GM18951 (cell line): ENCODE measurements around the gene MGAT4A.
"Not testable (repeated sequence)": the region's sequence is repeated elsewhere in the genome, so short reads cannot be mapped to it uniquely, and the experiment has no call there.

Experiments used
- POLR2A ChIP-seq: IDR thresholded peaks from 4 replicates; pipeline ENCODE4 v1.6.1; 2011; ENCODE audit warnings: mild to moderate bottlenecking; ENCODE audit not compliant: insufficient read length, insufficient read depth; ENCODE audit errors: extremely low read depth
- in situ Hi-C: fragments of 300-500 bp; cut with MboI; formaldehyde crosslinking; loops from one replicate; pipeline ENCODE4 v1.12.0; 2022; ENCODE audit warnings: low sequenced_read_pairs, mixed read lengths, inconsistent platforms; ENCODE audit not compliant: unreplicated experiment

MGAT4A gene

DNA sequence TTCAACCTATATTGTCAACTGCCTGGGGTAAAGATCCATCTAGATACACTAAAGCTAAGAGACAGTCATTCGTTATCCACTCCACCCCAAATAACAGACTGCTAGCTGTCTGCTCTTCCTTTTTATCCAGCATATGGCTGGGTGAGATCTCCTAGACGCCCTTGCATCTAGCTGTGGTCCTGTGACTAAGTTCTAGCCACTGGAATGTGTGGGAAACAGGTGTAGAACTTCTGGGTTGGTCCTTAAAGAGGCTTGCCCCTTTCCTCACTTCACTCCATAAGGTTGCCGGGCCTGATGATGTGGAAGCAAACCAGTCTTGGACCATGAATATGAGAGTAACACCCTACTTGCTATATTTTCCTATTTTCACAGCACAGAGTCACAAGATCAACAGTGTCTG lies 125.9 kb downstream of the MGAT4A start:
- no peak for TF ChIP-seq POLR2A
- in situ Hi-C loops = loop anchor here (10.0 kb wide), 1 partner anchor 190 kb away; no protein-coding TSS in a partner anchor

DNA sequence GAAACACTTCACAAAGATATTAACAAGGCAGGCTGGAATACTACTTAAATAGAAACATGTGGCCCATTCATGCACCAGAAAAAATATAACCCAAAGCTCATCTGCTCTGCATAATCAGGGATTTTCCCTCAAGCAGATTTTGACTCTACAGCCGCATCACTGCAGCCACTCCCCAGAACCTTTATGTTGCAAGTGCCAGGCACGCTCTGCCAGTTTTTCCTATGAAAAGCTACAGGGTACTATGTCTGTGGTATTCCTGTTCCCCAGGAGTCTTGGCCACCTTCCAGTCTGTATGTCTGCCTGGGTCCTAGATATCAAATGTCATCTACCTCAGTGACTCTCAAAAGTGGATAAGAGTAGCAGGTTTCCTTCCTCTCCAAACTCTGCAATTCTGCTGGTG lies 126.4 kb downstream of the MGAT4A start:
- no peak for TF ChIP-seq POLR2A
- in situ Hi-C loops = loop anchor here (10.0 kb wide), 1 partner anchor 190 kb away; no protein-coding TSS in a partner anchor

DNA sequence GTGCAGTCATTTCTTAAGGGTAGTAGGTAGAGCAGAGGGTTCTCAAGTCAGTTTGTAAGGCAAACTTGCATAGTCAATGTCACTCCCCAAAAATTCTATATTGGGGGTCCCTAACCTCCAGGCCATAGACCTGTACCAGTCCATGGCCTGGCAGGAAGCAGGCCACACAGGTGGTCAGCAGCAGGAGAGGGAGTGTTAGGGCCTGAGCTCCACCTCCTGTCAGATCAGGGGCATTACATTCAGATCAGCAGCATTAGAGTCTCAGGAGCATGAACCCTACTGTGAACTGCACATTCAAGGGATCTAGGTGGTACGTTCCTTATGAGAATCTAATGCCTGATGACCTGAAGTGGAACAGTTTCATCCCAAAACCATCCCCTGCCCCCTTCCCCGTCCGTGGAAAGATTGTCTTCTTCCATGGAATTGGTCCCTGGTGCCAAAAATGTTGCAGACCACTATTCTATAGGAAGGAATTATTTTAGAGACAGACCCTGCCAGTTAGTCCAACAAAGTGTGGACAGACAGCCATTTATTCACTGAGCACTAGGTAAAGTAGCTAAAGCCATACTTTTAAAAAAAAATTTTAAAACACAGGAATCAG lies 129.3 kb downstream of the MGAT4A start:
- in situ Hi-C loops = loop anchor here (10.0 kb wide), 1 partner anchor 187 kb away; no protein-coding TSS in a partner anchor
- TF ChIP-seq POLR2A = no peak

DNA sequence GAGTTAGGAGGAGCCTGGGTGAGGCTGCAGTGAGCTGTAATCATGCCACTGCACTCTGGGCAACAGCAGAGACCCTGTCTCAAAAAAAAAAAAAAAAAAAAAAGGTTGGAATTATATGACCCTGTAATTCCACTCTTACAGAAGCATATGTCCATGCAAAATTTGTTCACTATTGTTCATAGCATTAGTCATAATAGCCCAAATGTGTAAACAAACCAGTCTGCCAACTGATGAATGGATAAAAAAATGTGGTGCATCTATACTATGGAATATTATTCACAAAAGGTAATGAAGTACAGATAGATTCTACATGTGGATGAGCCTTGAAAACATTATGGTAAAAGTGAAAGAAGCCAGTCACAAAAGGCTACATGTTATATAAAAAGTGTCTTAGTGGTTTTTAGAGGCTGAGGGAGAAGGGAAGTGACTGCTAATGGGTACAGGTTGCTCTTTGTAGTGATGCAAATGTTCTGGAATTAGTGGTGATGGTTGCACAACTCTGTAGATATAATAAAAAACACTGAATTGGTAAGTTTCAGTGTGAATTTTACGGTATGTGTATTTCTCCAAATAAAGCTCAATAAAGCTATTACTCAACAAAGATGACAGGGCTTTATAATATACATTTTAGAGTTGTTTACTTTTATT lies 132.0 kb downstream of the MGAT4A start:
- in situ Hi-C loops = no loop called here
- no peak for TF ChIP-seq POLR2A

DNA sequence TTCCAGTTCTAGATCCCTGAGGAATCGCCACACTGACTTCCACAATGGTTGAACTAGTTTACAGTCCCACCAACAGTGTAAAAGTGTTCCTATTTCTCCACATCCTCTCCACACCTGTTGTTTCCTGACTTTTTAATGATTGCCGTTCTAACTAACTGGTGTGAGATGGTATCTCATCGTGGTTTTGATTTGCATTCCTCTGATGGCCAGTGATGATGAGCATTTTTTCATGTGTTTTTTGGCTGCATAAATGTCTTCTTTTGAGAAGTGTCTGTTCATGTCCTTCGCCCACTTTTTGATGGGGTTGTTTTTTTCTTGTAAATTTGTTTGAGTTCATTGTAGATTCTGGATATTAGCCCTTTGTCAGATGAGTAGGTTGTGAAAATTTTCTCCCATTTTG lies 136.3 kb downstream of the MGAT4A start:
- in situ Hi-C loops = not testable (repeated sequence)

DNA sequence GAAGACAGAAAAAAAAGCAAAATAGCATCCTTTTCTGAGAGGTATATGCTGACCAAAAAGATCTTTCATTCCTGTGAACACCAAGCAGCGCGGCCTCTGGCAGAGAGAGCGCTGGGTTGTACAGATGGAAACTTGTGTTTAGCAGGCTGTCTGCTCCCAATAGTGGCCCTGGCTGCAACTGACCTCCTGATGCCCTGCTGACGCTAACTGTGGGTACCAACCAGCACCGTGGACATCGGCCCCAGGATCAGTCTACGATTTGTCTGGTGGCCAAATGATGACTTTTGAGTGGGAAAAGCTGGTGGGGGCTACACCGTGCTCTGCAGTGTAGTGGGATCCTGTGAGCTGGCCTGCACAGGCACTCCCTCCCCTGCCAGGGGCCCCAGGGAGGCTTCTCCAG lies 138.4 kb downstream of the MGAT4A start:
- TF ChIP-seq POLR2A = no peak
- in situ Hi-C loops = no loop called here

DNA sequence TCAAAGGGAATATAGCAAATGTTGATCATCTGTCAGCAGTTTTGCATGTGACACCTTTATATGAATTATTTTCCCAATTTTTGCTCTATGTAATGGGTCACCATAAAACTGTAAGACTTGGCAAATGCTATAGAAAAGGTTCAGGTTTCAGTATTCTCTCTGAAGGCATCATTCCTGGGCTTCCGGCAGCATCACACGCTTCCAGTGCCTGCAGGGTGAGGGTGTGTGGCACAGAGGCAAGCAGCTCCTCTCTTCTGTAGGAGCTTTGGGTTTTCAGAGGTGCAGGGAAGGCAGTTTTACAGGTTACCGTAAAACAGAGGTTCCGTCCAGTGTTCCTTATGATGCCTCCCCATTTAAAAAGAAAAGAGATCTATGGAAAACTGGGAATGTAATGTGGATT lies 141.4 kb downstream of the MGAT4A start:
- no peak for TF ChIP-seq POLR2A
- in situ Hi-C loops = no loop called here

DNA sequence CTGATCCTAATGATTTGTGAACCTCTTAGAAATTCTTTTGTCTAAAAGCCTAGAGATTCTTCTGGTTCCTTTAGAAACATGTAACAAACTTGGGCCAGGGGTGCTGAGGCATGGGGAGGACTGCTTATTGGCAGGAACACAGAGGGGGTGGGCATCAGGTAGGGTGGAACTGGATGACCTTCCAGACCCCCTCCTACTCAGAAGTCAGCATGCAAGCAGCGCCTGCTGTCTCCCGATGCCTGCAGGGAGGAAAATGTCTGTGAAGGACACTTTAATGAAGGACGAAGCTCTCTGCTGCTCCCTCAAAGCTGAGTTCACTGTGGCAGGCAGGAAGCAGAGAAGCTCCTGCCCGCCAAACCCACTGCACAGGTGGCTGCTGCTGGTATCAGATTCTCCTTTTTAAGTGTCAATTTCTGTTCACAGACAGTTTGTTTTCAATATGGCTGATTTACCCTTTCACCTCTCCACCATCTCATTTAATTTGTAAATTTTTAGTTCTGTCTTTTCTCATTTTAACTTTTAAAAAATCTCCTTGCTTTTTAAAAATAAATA lies 142.0 kb downstream of the MGAT4A start:
- TF ChIP-seq POLR2A = no peak

DNA sequence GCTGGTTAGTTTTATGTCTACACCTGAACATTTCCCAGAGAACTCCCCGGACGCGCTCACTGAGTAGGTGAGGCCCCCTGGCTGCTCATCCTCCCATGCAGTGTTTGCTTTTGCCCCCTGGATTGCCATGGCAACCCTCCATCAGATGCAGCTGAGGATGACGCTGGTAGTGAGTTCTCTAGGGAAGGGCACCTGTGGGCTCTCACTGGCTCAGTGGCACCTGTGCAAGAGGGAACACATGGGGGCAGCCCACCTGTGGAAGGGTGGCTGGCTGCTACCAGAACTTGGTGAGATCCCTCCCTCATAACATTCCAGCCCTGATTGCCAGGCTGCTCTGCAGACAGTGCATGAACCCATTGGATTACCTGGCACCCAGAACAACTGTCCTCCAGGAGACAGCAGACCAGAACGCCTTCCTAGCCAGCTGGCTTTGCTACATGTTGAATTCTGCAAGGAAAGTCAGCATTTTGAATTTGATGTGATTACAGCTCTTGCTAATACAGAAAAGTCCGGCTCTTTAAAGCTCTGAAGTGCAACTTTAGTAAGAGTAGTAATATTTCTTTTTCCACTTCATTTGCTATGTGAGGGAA lies 144.3 kb downstream of the MGAT4A start:
- TF ChIP-seq POLR2A = no peak
- in situ Hi-C loops = no loop called here

More for the DNA sequence above, 142.0 kb downstream of the MGAT4A start:
- in situ Hi-C loops = no loop called here

DNA sequence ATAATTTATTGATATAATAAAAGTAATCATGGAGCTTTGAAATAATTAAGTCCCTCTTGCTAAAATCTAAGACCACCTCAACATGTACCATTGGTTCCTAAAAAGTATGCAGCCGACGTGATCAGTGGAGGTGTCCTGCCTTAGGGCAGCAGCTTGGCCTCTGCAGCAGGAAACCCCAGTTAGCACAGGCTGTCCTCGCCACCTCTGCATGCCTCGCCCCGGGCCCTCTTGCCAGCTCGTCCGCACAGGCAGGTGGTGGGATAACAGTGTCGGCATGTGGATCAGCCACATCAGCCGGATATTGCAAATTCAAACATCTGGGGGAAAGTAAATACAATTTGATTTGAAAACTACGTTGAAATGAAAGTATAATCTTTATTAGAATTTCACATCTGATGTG lies 145.5 kb downstream of the MGAT4A start:
- no peak for TF ChIP-seq POLR2A
- in situ Hi-C loops = no loop called here

DNA sequence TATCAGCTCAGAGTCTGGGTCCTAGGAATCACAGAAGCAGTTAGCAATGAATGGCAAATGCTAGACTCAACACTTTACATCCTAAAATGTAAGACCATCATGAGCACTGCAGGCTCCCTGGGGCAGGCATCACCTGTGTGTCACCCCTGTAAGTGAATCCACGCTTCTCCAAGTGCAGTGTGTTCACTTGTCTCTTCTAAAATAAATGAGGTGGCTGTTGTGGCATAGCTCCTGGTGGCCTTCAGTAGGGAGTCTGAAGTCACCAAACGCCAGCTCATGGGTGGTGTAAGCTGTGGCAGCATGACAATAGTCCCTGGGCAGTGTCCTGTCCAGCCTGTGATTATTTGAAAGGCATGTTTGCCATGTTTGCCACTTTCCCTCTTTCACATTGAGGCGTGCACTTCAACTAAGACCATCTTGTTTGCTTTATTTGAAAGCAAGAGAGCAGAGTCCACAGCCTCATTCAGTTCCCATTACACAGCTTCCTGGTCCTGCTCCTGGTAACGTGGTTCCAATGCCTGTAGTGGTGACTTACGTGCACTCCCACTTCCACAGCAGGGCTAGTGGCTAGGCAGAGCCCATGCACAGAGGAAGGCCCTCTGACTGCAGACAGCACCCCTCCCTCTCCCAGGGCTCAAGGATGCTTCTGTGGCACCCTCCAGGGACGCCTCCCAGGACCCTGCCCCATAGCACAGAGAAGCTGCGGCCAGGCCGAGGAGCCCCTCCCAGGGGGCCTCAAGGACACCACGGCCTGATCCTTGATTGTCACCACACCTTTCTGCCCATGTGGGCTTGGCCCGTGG lies 146.9 kb downstream of the MGAT4A start:
- no peak for TF ChIP-seq POLR2A

DNA sequence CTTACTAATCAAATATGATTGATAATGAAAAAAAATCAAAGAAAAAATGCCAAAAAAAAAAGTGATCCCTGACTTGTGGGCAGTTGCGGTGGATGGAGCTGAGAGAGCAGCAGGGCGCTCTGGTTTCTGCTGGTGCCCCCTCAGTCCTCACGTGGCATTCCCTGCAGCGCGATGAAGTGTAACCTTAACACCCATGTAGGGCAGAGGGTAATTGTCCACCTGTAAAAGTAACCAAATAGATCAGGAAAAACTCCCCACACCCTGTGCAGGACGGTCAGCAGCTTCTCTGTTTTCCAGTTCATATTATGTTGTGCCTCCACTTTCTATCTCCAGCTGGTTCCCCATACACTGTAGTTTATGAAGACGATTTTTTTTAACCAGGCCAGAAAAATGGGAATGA lies 147.7 kb downstream of the MGAT4A start:
- in situ Hi-C loops = no loop called here
- no peak for TF ChIP-seq POLR2A

More for the DNA sequence above, 146.9 kb downstream of the MGAT4A start:
- in situ Hi-C loops = no loop called here

DNA sequence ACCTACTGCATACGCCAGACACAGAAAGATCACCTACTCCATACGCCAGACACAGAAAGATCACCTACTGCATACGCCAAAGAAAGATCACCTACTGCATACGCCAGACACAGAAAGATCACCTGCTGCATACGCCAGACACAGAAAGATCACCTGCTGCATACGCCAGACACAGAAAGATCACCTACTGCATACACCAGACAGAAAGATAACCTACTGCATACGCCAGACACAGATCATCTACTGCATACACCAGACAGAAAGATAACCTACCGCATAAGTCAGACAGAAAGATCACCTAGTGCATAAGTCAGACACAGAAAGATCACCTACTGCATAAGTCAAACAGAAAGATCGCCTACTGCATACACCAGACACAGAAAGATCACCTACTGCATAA lies 148.4 kb downstream of the MGAT4A start:
- in situ Hi-C loops = no loop called here
- TF ChIP-seq POLR2A = no peak
